ENCODE results near the gene LRRC7. TPM values are rescaled to one million over a fixed set of nuclear protein-coding genes. Genes with fewer than 3 reads are reported as not detected.

The LRRC7 gene
- total and polyA plus RNA-seq, 2 donors (not counting 1 experiment from before 2014, with no cell fraction given), result 0.03 TPM; not detected in 1

GRCh38 chr1:69733061-69733460, 165.3 kb downstream of the LRRC7 start:
- Histone ChIP-seq H3K27me3 (ENCODE audit: control insufficient read depth, insufficient read depth, low read length) (no peaks in the 10 kb centered on the region), H3K9ac (ENCODE audit: insufficient read depth, low read length) (no peak overlapping the region), H4K20me1 (ENCODE audit: control insufficient read depth, extremely low read depth, insufficient read depth, low read length) (no peaks in the 10 kb centered on the region), H3K79me2 (ENCODE audit: control insufficient read depth, insufficient read depth, low read length) (no peaks in the 10 kb centered on the region), H3K4me1 (ENCODE audit: control insufficient read depth, extremely low read depth, insufficient read depth, low read length) (no peaks in the 10 kb centered on the region), H3K4me2 (ENCODE audit: extremely low read depth, insufficient read depth, low read length) (no peak overlapping the region), H2AFZ (ENCODE audit: low read length) (no peak overlapping the region), H3K27ac (ENCODE audit: insufficient read depth, low read length) (no peak overlapping the region), H3K36me3 (ENCODE audit: control insufficient read depth, insufficient read depth, low read length) (no peaks in the 10 kb centered on the region), H3K4me3 (replicated peaks in 1 of 4; ENCODE audit: control extremely low read depth in 1 of 4, insufficient read depth in 1 of 4, low read depth in 3 of 4, low read length in 4 of 4) (no peak overlapping the region), H3K9me3 (ENCODE audit: control insufficient read depth, insufficient read depth, low read depth, low read length) (no peaks in the 10 kb centered on the region)
- no peak for DNase-seq (ENCODE audit: low read depth in 2 of 2)
- TF ChIP-seq EZH2 (IDR thresholded peaks at IDR 0.05; ENCODE audit: low read length, missing control alignments), result no peak
- TF ChIP-seq CTCF (conservative IDR thresholded peaks at IDR 0.05 in 1 of 2, IDR thresholded peaks at IDR 0.05 in 1 of 2; ENCODE audit: low read depth in 1 of 2, low read length in 2 of 2), result no peak

- peak; percentile 58 to 86 for DNase-seq (ENCODE audit: low read depth in 2 of 2)
- Histone ChIP-seq H4K20me1 (ENCODE audit: control insufficient read depth, extremely low read depth, insufficient read depth, low read length) (no peaks in the 10 kb centered on the region), H3K4me2 (ENCODE audit: extremely low read depth, insufficient read depth, low read length) (no peak overlapping the region), H3K4me3 (replicated peaks in 1 of 4; ENCODE audit: control extremely low read depth in 1 of 4, insufficient read depth in 1 of 4, low read depth in 3 of 4, low read length in 4 of 4) (no peak overlapping the region), H3K27ac (ENCODE audit: insufficient read depth, low read length) (no peak overlapping the region), H3K9me3 (ENCODE audit: control insufficient read depth, insufficient read depth, low read depth, low read length) (no peaks in the 10 kb centered on the region), H3K4me1 (ENCODE audit: control insufficient read depth, extremely low read depth, insufficient read depth, low read length) (no peaks in the 10 kb centered on the region), H3K9ac (ENCODE audit: insufficient read depth, low read length) (no peak overlapping the region), H3K36me3 (ENCODE audit: control insufficient read depth, insufficient read depth, low read length) (no peaks in the 10 kb centered on the region), H3K79me2 (ENCODE audit: control insufficient read depth, insufficient read depth, low read length) (no peaks in the 10 kb centered on the region), H3K27me3 (ENCODE audit: control insufficient read depth, insufficient read depth, low read length) (no peaks in the 10 kb centered on the region), H2AFZ (ENCODE audit: low read length) (no peak overlapping the region)
- TF ChIP-seq CTCF (conservative IDR thresholded peaks at IDR 0.05 in 1 of 2, IDR thresholded peaks at IDR 0.05 in 1 of 2; ENCODE audit: low read depth in 1 of 2, low read length in 2 of 2) (peak; percentile 61 to 73), EZH2 (IDR thresholded peaks at IDR 0.05; ENCODE audit: low read length, missing control alignments) (no peak)
These were observed 169.9 kb downstream of the LRRC7 start for GRCh38 chr1:69737527-69738185.

- Histone ChIP-seq H3K27me3 (ENCODE audit: control insufficient read depth, insufficient read depth, low read length) (no peaks in the 10 kb centered on the region), H4K20me1 (ENCODE audit: control insufficient read depth, extremely low read depth, insufficient read depth, low read length) (no peaks in the 10 kb centered on the region), H3K4me3 (replicated peaks in 1 of 4; ENCODE audit: control extremely low read depth in 1 of 4, insufficient read depth in 1 of 4, low read depth in 3 of 4, low read length in 4 of 4) (no peak overlapping the region), H2AFZ (ENCODE audit: low read length) (no peak overlapping the region), H3K4me2 (ENCODE audit: extremely low read depth, insufficient read depth, low read length) (no peak overlapping the region), H3K4me1 (ENCODE audit: control insufficient read depth, extremely low read depth, insufficient read depth, low read length) (no peaks in the 10 kb centered on the region), H3K36me3 (ENCODE audit: control insufficient read depth, insufficient read depth, low read length) (no peaks in the 10 kb centered on the region), H3K9ac (ENCODE audit: insufficient read depth, low read length) (no peak overlapping the region), H3K27ac (ENCODE audit: insufficient read depth, low read length) (no peak overlapping the region), H3K79me2 (ENCODE audit: control insufficient read depth, insufficient read depth, low read length) (no peaks in the 10 kb centered on the region), H3K9me3 (ENCODE audit: control insufficient read depth, insufficient read depth, low read depth, low read length) (no peaks in the 10 kb centered on the region)
- TF ChIP-seq CTCF (conservative IDR thresholded peaks at IDR 0.05 in 1 of 2, IDR thresholded peaks at IDR 0.05 in 1 of 2; ENCODE audit: low read depth in 1 of 2, low read length in 2 of 2) (no peak), EZH2 (IDR thresholded peaks at IDR 0.05; ENCODE audit: low read length, missing control alignments) (no peak)
- DNase-seq (ENCODE audit: low read depth in 2 of 2), result peak in 1 of 2 donors; percentile 23
These were observed 170.9 kb downstream of the LRRC7 start for GRCh38 chr1:69738458-69739250.

Measured in fibroblast of lung (primary cell).